HEK293T (cell line): ENCODE measurements around the gene RAN.

Experiments
- CTBP1 ChIP-seq: fragments of 450-650 bp; IDR thresholded peaks from 2 replicates; pipeline ENCODE4 v1.6.1; 2016; ENCODE audit warnings: borderline replicate concordance
- FOXA1 ChIP-seq: fragments of 450-650 bp; IDR thresholded peaks from 2 replicates; pipeline ENCODE4 v1.6.1; 2016; ENCODE audit warnings: mild to moderate bottlenecking
- FOXK2 ChIP-seq: fragments of 450-650 bp; IDR thresholded peaks from 2 replicates; pipeline ENCODE4 v1.6.1; 2016; ENCODE audit warnings: mild to moderate bottlenecking
- FOXM1 ChIP-seq: fragments of 450-650 bp; IDR thresholded peaks from 2 replicates; pipeline ENCODE4 v1.6.1; 2017; ENCODE audit warnings: mild to moderate bottlenecking, borderline replicate concordance
- HDGF ChIP-seq: fragments of 450-650 bp; IDR thresholded peaks from 2 replicates; pipeline ENCODE4 v1.6.1; 2017; ENCODE audit warnings: antibody characterized with exemption, borderline replicate concordance
- NFRKB ChIP-seq: fragments of 450-650 bp; IDR thresholded peaks from 2 replicates; pipeline ENCODE4 v1.6.1; 2016; ENCODE audit warnings: mild to moderate bottlenecking, moderate library complexity
- PKNOX1 ChIP-seq: fragments of 450-650 bp; IDR thresholded peaks from 2 replicates; pipeline ENCODE4 v1.6.1; 2016
- SP1 ChIP-seq: fragments of 450-650 bp; IDR thresholded peaks from 2 replicates; pipeline ENCODE4 v1.6.1; 2017
- TARDBP ChIP-seq: fragments of 450-650 bp; IDR thresholded peaks from 2 replicates; pipeline ENCODE4 v1.6.1; 2016
- ZNF384 ChIP-seq: fragments of 450-650 bp; IDR thresholded peaks from 2 replicates; pipeline ENCODE4 v1.6.1; 2016

DNA sequence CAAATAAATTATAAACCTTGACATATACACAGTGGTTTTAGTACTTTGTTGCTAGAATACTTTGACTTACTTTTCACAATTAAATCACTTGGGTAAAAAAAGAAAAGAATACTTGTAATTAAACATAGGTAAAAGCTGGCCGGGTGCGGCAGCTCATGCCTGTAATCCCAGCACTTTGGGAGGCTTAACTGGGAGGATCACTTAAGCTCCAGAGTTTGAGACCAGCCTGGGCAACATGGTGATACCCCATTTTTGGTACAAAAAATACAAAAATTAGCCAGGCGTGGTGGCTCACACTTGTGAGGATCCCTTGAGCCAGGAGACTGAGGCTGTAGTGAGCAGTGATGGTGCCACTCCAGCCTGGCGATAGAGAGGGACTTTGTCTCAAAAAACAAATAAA, 40.6 kb upstream of the RAN start:
- TF ChIP-seq FOXA1 (no peak), TARDBP (no peak), PKNOX1 (no peak), NFRKB (no peak), FOXK2 (no peak), CTBP1 (no peak), ZNF384 (no peak), SP1 (no peak), HDGF (no peak), FOXM1 (no peak)
